ENCODE measurements around the gene INTS1.

DNA sequence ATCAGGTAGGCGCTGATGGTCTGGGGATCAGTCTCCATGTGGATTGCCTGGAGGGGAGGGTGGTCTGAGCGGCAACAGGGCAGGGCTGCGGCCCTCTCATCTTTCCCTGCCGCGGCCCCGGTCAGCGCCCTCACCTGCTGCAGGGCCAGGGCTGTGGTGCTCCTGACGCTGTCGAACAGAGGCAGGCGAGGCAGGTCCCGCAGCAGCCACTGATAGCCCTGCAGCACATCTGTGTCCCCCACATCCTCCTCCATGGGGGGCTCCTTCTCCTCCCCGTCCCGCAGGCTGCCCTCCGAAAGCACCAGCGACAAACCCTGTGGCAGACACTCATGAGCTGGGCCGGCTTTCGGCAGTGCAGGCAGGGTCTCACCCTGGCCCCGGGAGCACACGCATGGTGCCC, 19.0 kb downstream of the INTS1 start:
- TF ChIP-seq, protein P1, sequence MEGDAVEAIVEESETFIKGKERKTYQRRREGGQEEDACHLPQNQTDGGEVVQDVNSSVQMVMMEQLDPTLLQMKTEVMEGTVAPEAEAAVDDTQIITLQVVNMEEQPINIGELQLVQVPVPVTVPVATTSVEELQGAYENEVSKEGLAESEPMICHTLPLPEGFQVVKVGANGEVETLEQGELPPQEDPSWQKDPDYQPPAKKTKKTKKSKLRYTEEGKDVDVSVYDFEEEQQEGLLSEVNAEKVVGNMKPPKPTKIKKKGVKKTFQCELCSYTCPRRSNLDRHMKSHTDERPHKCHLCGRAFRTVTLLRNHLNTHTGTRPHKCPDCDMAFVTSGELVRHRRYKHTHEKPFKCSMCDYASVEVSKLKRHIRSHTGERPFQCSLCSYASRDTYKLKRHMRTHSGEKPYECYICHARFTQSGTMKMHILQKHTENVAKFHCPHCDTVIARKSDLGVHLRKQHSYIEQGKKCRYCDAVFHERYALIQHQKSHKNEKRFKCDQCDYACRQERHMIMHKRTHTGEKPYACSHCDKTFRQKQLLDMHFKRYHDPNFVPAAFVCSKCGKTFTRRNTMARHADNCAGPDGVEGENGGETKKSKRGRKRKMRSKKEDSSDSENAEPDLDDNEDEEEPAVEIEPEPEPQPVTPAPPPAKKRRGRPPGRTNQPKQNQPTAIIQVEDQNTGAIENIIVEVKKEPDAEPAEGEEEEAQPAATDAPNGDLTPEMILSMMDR (IDR thresholded peaks at IDR 0.05; ENCODE audit: low read length) = no peak
- no peak for TF ChIP-seq EZH2 (optimal IDR thresholded peaks at IDR 0.05; ENCODE audit: low read depth, low read length)
- no peak for TF ChIP-seq EZH2phosphoT487 (IDR thresholded peaks at IDR 0.05; ENCODE audit: low read length)

Data from MM.1S (cell line).